T-helper 2 cell treated with Interferon-gamma antibody and Interleukin-4, amounts not matched to agents 5 μg/mL and 100 μg/mL, for 36 hours (primary cell): ENCODE measurements around the gene MUCL3.
"Not testable (repeated sequence)": the region's sequence is repeated elsewhere in the genome, so short reads cannot be mapped to it uniquely, and the experiment has no call there.

Source experiments
- DNase-seq: peaks from one replicate; pipeline ENCODE4 v3.0.0; 2021; ENCODE audit warnings: low spot score
- H3K27ac Mint-ChIP-seq: one replicate; pipeline ENCODE4 v1.8.0; 2021; ENCODE audit warnings: mild to moderate bottlenecking, mixed read lengths
- H3K27me3 Mint-ChIP-seq: one replicate; pipeline ENCODE4 v1.8.0; 2021; ENCODE audit warnings: low read depth, mixed read lengths
- H3K36me3 Mint-ChIP-seq: one replicate; pipeline ENCODE4 v1.8.0; 2021; ENCODE audit warnings: low read depth, mixed read lengths
- H3K4me1 Mint-ChIP-seq: one replicate; pipeline ENCODE4 v1.8.0; 2021; ENCODE audit warnings: low read depth, mixed read lengths
- H3K4me3 Mint-ChIP-seq: one replicate; pipeline ENCODE4 v1.8.0; 2022; ENCODE audit warnings: mild to moderate bottlenecking, moderate library complexity, mixed read lengths
- H3K9me3 Mint-ChIP-seq: one replicate; pipeline ENCODE4 v1.8.0; 2021; ENCODE audit warnings: mixed read lengths

The MUCL3 gene

GRCh38 chr6:30965140-30965601 is 24.4 kb downstream of the MUCL3 start:
- Mint-ChIP-seq H3K4me3 (no peak overlapping the region), H3K27me3 (peaks cover 26% of the 10 kb centered on the region), H3K9me3 (no peaks in the 10 kb centered on the region), H3K36me3 (no peaks in the 10 kb centered on the region), H3K27ac (no peak overlapping the region), H3K4me1 (peaks cover 14% of the 10 kb centered on the region)
- DNase-seq = no peak

GRCh38 chr6:30966154-30966553 is 25.4 kb downstream of the MUCL3 start:
- Mint-ChIP-seq H3K36me3 (no peaks in the 10 kb centered on the region), H3K27me3 (peaks cover 24% of the 10 kb centered on the region), H3K9me3 (no peaks in the 10 kb centered on the region), H3K4me3 (no peak overlapping the region), H3K27ac (peak overlapping the region; percentile 2), H3K4me1 (peaks cover 14% of the 10 kb centered on the region)
- no peak for DNase-seq

- not testable (repeated sequence) for H3K27ac Mint-ChIP-seq, H3K4me3 Mint-ChIP-seq, DNase-seq, H3K36me3 Mint-ChIP-seq, H3K9me3 Mint-ChIP-seq
- Mint-ChIP-seq H3K27me3 (peaks cover 19% of the 10 kb centered on the region), H3K4me1 (peaks cover 12% of the 10 kb centered on the region)
These were observed 28.4 kb downstream of the MUCL3 start for GRCh38 chr6:30969171-30969570.

GRCh38 chr6:30970946-30971345 is 30.2 kb downstream of the MUCL3 start:
- no peak overlapping the region for H3K27ac Mint-ChIP-seq
- H3K27me3 Mint-ChIP-seq = peaks cover 16% of the 10 kb centered on the region
- no peaks in the 10 kb centered on the region for H3K36me3 Mint-ChIP-seq
- DNase-seq = no peak
- no peaks in the 10 kb centered on the region for H3K9me3 Mint-ChIP-seq
- no peaks in the 10 kb centered on the region for H3K4me1 Mint-ChIP-seq
- H3K4me3 Mint-ChIP-seq = no peak overlapping the region

- no peaks in the 10 kb centered on the region for H3K36me3 Mint-ChIP-seq
- no peak overlapping the region for H3K4me3 Mint-ChIP-seq
- H3K27me3 Mint-ChIP-seq = peaks cover 19% of the 10 kb centered on the region
- H3K4me1 Mint-ChIP-seq = no peaks in the 10 kb centered on the region
- no peak overlapping the region for H3K27ac Mint-ChIP-seq
- H3K9me3 Mint-ChIP-seq = no peaks in the 10 kb centered on the region
- no peak for DNase-seq
These were observed 32.0 kb downstream of the MUCL3 start for GRCh38 chr6:30972816-30973215.

GRCh38 chr6:30974490-30975252 is 33.9 kb downstream of the MUCL3 start:
- Mint-ChIP-seq H3K36me3 (no peaks in the 10 kb centered on the region), H3K4me1 (no peaks in the 10 kb centered on the region), H3K4me3 (no peak overlapping the region), H3K9me3 (no peaks in the 10 kb centered on the region), H3K27ac (no peak overlapping the region), H3K27me3 (peaks cover 29% of the 10 kb centered on the region)
- DNase-seq = no peak

- DNase-seq = no peak
- Mint-ChIP-seq H3K4me1 (peaks cover 1% of the 10 kb centered on the region), H3K4me3 (no peak overlapping the region), H3K27ac (no peak overlapping the region), H3K27me3 (peaks cover 42% of the 10 kb centered on the region), H3K36me3 (no peaks in the 10 kb centered on the region), H3K9me3 (no peaks in the 10 kb centered on the region)
These were observed 38.4 kb downstream of the MUCL3 start for GRCh38 chr6:30979141-30979540.

GRCh38 chr6:30979690-30980089 is 38.9 kb downstream of the MUCL3 start:
- peaks cover 42% of the 10 kb centered on the region for H3K27me3 Mint-ChIP-seq
- H3K9me3 Mint-ChIP-seq = no peaks in the 10 kb centered on the region
- H3K4me1 Mint-ChIP-seq = peaks cover 1% of the 10 kb centered on the region
- H3K27ac Mint-ChIP-seq = no peak overlapping the region
- no peaks in the 10 kb centered on the region for H3K36me3 Mint-ChIP-seq
- H3K4me3 Mint-ChIP-seq = no peak overlapping the region
- DNase-seq = no peak

- DNase-seq = no peak
- H3K27ac Mint-ChIP-seq = no peak overlapping the region
- H3K27me3 Mint-ChIP-seq = peaks cover 37% of the 10 kb centered on the region
- H3K36me3 Mint-ChIP-seq = no peaks in the 10 kb centered on the region
- no peaks in the 10 kb centered on the region for H3K9me3 Mint-ChIP-seq
- H3K4me1 Mint-ChIP-seq = peaks cover 1% of the 10 kb centered on the region
- no peak overlapping the region for H3K4me3 Mint-ChIP-seq
These were observed 41.4 kb downstream of the MUCL3 start for GRCh38 chr6:30981942-30982772.

- Mint-ChIP-seq H3K27ac (no peak within 1 kb of the TSS), H3K9me3 (no peaks in the 10 kb centered on the region), H3K4me1 (peaks cover 1% of the 10 kb centered on the region), H3K27me3 (peaks cover 26% of the 10 kb centered on the region), H3K36me3 (no peaks in the 10 kb centered on the region), H3K4me3 (no peak within 1 kb of the TSS)
- DNase-seq = no peak
These were observed 42.7 kb downstream of the MUCL3 start, which contains the start of gene MUC21 for GRCh38 chr6:30983439-30983838. MUC21 (plus strand) TSS chr6:30983718; CDS start chr6:30983959, 241 bp downstream.

- H3K36me3 Mint-ChIP-seq = no peaks in the 10 kb centered on the region
- H3K27me3 Mint-ChIP-seq = peaks cover 16% of the 10 kb centered on the region
- H3K4me3 Mint-ChIP-seq = no peak overlapping the region
- peaks cover 8% of the 10 kb centered on the region for H3K4me1 Mint-ChIP-seq
- no peak overlapping the region for H3K27ac Mint-ChIP-seq
- no peaks in the 10 kb centered on the region for H3K9me3 Mint-ChIP-seq
- DNase-seq = no peak
These were observed 44.7 kb downstream of the MUCL3 start for GRCh38 chr6:30985490-30985889.

GRCh38 chr6:30987304-30987703 is 46.5 kb downstream of the MUCL3 start:
- H3K4me3 Mint-ChIP-seq = no peak overlapping the region
- peaks cover 7% of the 10 kb centered on the region for H3K27me3 Mint-ChIP-seq
- DNase-seq = no peak
- H3K9me3 Mint-ChIP-seq = no peaks in the 10 kb centered on the region
- no peaks in the 10 kb centered on the region for H3K36me3 Mint-ChIP-seq
- no peak overlapping the region for H3K27ac Mint-ChIP-seq
- H3K4me1 Mint-ChIP-seq = peaks cover 13% of the 10 kb centered on the region

- no peak for DNase-seq
- peaks cover 12% of the 10 kb centered on the region for H3K4me1 Mint-ChIP-seq
- peaks cover 5% of the 10 kb centered on the region for H3K27me3 Mint-ChIP-seq
- H3K36me3 Mint-ChIP-seq = no peaks in the 10 kb centered on the region
- no peak overlapping the region for H3K27ac Mint-ChIP-seq
- H3K4me3 Mint-ChIP-seq = no peak overlapping the region
- H3K9me3 Mint-ChIP-seq = no peaks in the 10 kb centered on the region
These were observed 47.5 kb downstream of the MUCL3 start for GRCh38 chr6:30988209-30988825.
